ENCODE measurements around the gene ADSS1.
A peak's percentile ranks its signal among the peaks of the same experiment; 100 is the strongest.

ADSS1 gene

DNA sequence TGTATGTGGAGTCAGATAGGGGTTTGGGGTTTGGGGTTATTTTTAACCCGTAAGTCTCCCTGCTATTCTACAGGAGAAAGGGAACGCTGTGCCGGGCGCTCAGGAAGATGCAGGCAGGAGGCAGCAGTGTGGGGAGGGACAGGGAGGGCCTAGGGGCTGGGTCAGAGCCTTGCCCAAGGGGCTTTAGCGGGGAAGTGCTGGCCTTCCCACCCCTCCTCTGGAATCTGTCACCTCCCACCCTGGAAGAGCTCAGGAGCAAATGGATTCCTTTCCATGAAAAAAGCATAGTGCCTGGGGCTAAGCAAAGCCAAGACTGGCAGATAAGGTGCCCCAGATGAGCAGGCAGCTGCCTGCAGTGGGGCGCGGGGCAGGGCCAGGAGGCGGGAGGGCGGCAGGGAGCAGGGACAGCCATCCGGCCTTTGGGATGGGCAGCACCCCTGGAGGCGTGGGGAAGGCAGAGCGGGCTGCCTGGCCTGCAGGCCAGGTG lies 41.9 kb upstream of the ADSS1 start:
- H4K5ac ChIP-seq (ENCODE audit: low read length) = no peak overlapping the region
- peak overlapping the region; percentile 92 for H3K4ac ChIP-seq (ENCODE audit: low read depth, low read length)
- peaks cover 23% of the 10 kb centered on the region for H3K4me1 ChIP-seq (ENCODE audit: control insufficient read depth, low read depth, low read length)
- H3K36me3 ChIP-seq (ENCODE audit: control insufficient read depth, insufficient read depth, low read length) = no peaks in the 10 kb centered on the region
- peak overlapping the region; percentile 64 for H3K4me2 ChIP-seq (ENCODE audit: low read length)
- no peak overlapping the region for H4K8ac ChIP-seq (ENCODE audit: low read depth, low read length)
- H3K9ac ChIP-seq (ENCODE audit: low read length) = peak overlapping the region; percentile 74
- peak; percentile 100 for DNase-seq
- H2BK5ac ChIP-seq (ENCODE audit: low read length) = peak overlapping the region; percentile 96
- peak overlapping the region; percentile 96 for H3K56ac ChIP-seq (ENCODE audit: low read length)
- no peak overlapping the region for H3K4me3 ChIP-seq (ENCODE audit: low read length)
- no peaks in the 10 kb centered on the region for H3K27me3 ChIP-seq (ENCODE audit: insufficient read depth, low read length, poor library complexity)
- no peak overlapping the region for H2AK5ac ChIP-seq (ENCODE audit: low read length)
- no peak overlapping the region for H3K23ac ChIP-seq (ENCODE audit: low read length)
- no CpG with 5 or more reads among the region's 12 CpGs for WGBS (ENCODE audit: extremely low coverage, insufficient coverage, low lambda C conversion rate)
- no peaks in the 10 kb centered on the region for H3K79me2 ChIP-seq (ENCODE audit: control insufficient read depth, insufficient read depth, low read length)
- no peak overlapping the region for H2BK15ac ChIP-seq (replicated peaks; ENCODE audit: low read depth)
- H3K18ac ChIP-seq (ENCODE audit: low read length) = peak overlapping the region; percentile 82
- H3K27ac ChIP-seq (ENCODE audit: low read depth, low read length) = peak overlapping the region; percentile 90
- peak overlapping the region; percentile 65 for H2BK120ac ChIP-seq (ENCODE audit: low read depth, low read length)
- H3K79me1 ChIP-seq (ENCODE audit: low read length) = no peaks in the 10 kb centered on the region

DNA sequence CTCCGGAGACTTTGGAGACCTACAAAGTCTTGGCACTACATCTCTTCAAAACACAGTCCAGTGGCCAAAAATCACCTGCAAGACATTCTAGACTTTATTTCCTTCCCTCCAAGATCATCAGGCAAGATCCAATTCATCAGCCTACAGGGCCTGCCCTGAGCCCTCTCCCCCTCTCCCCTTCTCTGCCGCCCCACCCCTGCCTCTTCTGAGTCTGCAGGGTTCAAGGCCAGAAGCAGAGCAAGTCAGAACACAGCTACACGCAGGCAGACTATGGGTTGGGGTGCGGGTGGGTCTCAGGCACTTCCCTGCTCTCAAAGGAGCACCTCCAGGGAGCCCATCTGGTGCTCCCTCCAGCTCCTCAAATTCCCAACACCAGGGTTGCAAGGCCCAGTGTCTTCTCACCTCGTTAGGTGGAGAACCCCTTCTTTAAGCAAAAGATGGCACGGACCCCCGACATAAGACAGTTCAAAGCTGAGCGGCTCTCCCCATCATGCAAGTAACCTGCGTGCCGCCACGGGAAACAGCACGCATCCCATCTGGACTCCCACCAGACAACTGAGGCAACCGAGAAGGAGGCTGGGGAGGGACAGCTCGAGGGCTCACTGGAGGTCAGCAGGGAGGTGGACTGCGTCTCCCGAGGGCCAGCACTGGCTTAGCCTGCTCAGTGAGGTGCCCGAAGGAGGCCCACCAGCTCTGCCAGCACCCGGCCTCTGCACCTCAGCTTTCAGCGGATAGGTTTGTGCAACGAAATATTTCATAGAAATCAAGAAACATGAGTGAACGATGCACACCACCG lies 40.2 kb upstream of the ADSS1 start:
- Histone ChIP-seq H3K4ac (ENCODE audit: low read depth, low read length) (peak overlapping the region; percentile 84), H3K23ac (ENCODE audit: low read length) (no peak overlapping the region), H3K4me3 (ENCODE audit: low read length) (no peak overlapping the region), H3K4me2 (ENCODE audit: low read length) (no peak overlapping the region), H3K27ac (ENCODE audit: low read depth, low read length) (peak overlapping the region; percentile 6), H3K79me1 (ENCODE audit: low read length) (no peaks in the 10 kb centered on the region), H2AK5ac (ENCODE audit: low read length) (peak overlapping the region; percentile 67), H3K4me1 (ENCODE audit: control insufficient read depth, low read depth, low read length) (peaks cover 23% of the 10 kb centered on the region), H4K8ac (ENCODE audit: low read depth, low read length) (no peak overlapping the region), H4K5ac (ENCODE audit: low read length) (no peak overlapping the region), H3K56ac (ENCODE audit: low read length) (peak overlapping the region; percentile 70), H3K27me3 (ENCODE audit: insufficient read depth, low read length, poor library complexity) (no peaks in the 10 kb centered on the region), H2BK120ac (ENCODE audit: low read depth, low read length) (peak overlapping the region; percentile 49), H3K36me3 (ENCODE audit: control insufficient read depth, insufficient read depth, low read length) (no peaks in the 10 kb centered on the region), H3K9ac (ENCODE audit: low read length) (no peak overlapping the region), H3K79me2 (ENCODE audit: control insufficient read depth, insufficient read depth, low read length) (no peaks in the 10 kb centered on the region), H2BK5ac (ENCODE audit: low read length) (peak overlapping the region; percentile 89), H3K18ac (ENCODE audit: low read length) (peak overlapping the region; percentile 46), H2BK15ac (replicated peaks; ENCODE audit: low read depth) (no peak overlapping the region)
- WGBS (ENCODE audit: extremely low coverage, insufficient coverage, low lambda C conversion rate) = no CpG with 5 or more reads among the region's 22 CpGs
- DNase-seq = no peak

GRCh38 chr14:104684449-104684821 lies 39.6 kb upstream of the ADSS1 start:
- no peak overlapping the region for H4K8ac ChIP-seq (ENCODE audit: low read depth, low read length)
- peak overlapping the region; percentile 67 for H2AK5ac ChIP-seq (ENCODE audit: low read length)
- no peak for DNase-seq
- H4K5ac ChIP-seq (ENCODE audit: low read length) = no peak overlapping the region
- no peak overlapping the region for H3K27ac ChIP-seq (ENCODE audit: low read depth, low read length)
- no peaks in the 10 kb centered on the region for H3K79me2 ChIP-seq (ENCODE audit: control insufficient read depth, insufficient read depth, low read length)
- H3K9ac ChIP-seq (ENCODE audit: low read length) = no peak overlapping the region
- no peak overlapping the region for H2BK5ac ChIP-seq (ENCODE audit: low read length)
- H3K79me1 ChIP-seq (ENCODE audit: low read length) = no peaks in the 10 kb centered on the region
- H3K4ac ChIP-seq (ENCODE audit: low read depth, low read length) = peak overlapping the region; percentile 84
- peaks cover 23% of the 10 kb centered on the region for H3K4me1 ChIP-seq (ENCODE audit: control insufficient read depth, low read depth, low read length)
- peak overlapping the region; percentile 70 for H3K56ac ChIP-seq (ENCODE audit: low read length)
- no peak overlapping the region for H3K23ac ChIP-seq (ENCODE audit: low read length)
- WGBS (ENCODE audit: extremely low coverage, insufficient coverage, low lambda C conversion rate) = no CpG with 5 or more reads among the region's 10 CpGs
- no peak overlapping the region for H3K4me3 ChIP-seq (ENCODE audit: low read length)
- H2BK120ac ChIP-seq (ENCODE audit: low read depth, low read length) = no peak overlapping the region
- H3K27me3 ChIP-seq (ENCODE audit: insufficient read depth, low read length, poor library complexity) = no peaks in the 10 kb centered on the region
- no peaks in the 10 kb centered on the region for H3K36me3 ChIP-seq (ENCODE audit: control insufficient read depth, insufficient read depth, low read length)
- H3K4me2 ChIP-seq (ENCODE audit: low read length) = no peak overlapping the region
- H3K18ac ChIP-seq (ENCODE audit: low read length) = peak overlapping the region; percentile 46
- no peak overlapping the region for H2BK15ac ChIP-seq (replicated peaks; ENCODE audit: low read depth)

DNA sequence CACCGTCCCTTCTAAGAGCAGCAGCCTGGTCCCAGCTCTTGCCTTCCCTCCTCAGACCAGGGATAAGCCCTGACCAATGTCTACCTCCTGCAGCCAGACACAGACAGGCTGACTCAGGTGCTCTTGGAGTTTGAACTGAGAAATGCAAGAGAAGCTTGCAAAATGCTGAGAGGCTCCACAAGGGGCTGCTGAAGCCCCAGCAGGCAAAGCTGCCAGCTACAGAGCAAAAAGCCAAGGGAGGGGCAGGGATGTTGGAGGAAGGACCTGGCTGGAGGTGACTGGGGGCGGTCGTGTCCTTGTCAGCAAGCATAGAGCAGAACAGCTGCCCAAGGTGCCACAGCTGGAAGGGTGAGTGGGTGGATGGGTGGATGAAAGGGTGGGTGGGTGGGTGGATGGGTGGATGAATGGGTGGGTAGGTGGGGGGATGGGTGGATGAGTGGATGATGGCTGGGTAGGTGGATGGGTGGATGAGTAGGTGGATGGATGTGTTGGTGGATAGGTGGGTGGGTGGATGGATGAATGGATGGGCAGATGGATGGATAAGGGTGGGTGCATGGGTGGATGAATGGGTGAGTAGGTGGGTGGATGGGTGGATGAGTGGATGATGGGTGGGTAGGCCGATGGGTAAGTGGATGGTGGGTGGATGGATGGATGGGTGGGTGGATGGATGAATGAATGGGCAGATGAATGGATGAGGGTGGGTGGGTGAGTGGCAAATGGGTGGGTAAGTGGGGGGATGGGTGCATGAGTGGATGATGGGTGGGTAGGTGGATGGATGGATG lies 38.6 kb upstream of the ADSS1 start:
- Histone ChIP-seq H3K4me1 (ENCODE audit: control insufficient read depth, low read depth, low read length) (peaks cover 25% of the 10 kb centered on the region), H3K4me3 (ENCODE audit: low read length) (no peak overlapping the region), H2BK120ac (ENCODE audit: low read depth, low read length) (no peak overlapping the region), H3K4me2 (ENCODE audit: low read length) (no peak overlapping the region), H3K36me3 (ENCODE audit: control insufficient read depth, insufficient read depth, low read length) (no peaks in the 10 kb centered on the region), H3K18ac (ENCODE audit: low read length) (no peak overlapping the region), H3K79me1 (ENCODE audit: low read length) (peaks cover 5% of the 10 kb centered on the region), H3K4ac (ENCODE audit: low read depth, low read length) (no peak overlapping the region), H3K56ac (ENCODE audit: low read length) (no peak overlapping the region), H3K23ac (ENCODE audit: low read length) (no peak overlapping the region), H4K5ac (ENCODE audit: low read length) (no peak overlapping the region), H4K8ac (ENCODE audit: low read depth, low read length) (no peak overlapping the region), H3K27ac (ENCODE audit: low read depth, low read length) (no peak overlapping the region), H3K9ac (ENCODE audit: low read length) (no peak overlapping the region), H2BK15ac (replicated peaks; ENCODE audit: low read depth) (no peak overlapping the region), H3K79me2 (ENCODE audit: control insufficient read depth, insufficient read depth, low read length) (peaks cover 7% of the 10 kb centered on the region), H2AK5ac (ENCODE audit: low read length) (no peak overlapping the region), H3K27me3 (ENCODE audit: insufficient read depth, low read length, poor library complexity) (no peaks in the 10 kb centered on the region), H2BK5ac (ENCODE audit: low read length) (no peak overlapping the region)
- WGBS (ENCODE audit: extremely low coverage, insufficient coverage, low lambda C conversion rate) = no CpG with 5 or more reads among the region's 4 CpGs
- DNase-seq = peak; percentile 77

DNA sequence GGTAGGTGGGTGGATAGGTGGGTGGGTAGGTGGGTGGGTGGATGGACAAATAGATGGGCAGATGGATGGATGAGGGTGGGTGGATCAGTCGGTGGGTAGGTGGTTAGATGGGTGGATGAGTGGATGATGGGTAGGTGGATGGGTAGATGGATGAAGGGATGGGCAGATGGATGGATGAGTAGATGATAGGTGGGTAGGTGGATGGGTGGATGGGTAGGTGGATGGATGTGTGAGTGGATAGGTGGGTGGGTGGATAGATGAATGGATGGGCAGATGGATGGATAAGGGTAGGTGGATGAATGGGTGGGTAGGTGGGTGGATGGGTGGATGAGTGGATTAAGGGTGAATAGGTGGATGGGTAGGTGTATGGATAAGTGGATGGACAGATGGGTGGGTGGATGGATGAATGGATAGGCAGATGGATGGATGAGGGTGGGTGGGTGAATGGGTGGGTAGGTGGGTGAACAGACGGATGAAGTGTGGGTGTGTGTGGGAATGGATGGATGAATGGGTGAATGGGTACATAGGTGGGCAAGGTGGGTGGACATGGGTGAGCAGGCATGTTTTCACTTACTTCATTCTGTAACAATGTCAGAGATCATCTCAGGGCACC lies 37.9 kb upstream of the ADSS1 start:
- Histone ChIP-seq H3K4me3 (ENCODE audit: low read length) (no peak overlapping the region), H3K4me1 (ENCODE audit: control insufficient read depth, low read depth, low read length) (peaks cover 23% of the 10 kb centered on the region), H4K5ac (ENCODE audit: low read length) (no peak overlapping the region), H2BK15ac (replicated peaks; ENCODE audit: low read depth) (no peak overlapping the region), H3K56ac (ENCODE audit: low read length) (no peak overlapping the region), H3K79me1 (ENCODE audit: low read length) (peaks cover 9% of the 10 kb centered on the region), H2BK120ac (ENCODE audit: low read depth, low read length) (no peak overlapping the region), H3K27ac (ENCODE audit: low read depth, low read length) (no peak overlapping the region), H2BK5ac (ENCODE audit: low read length) (no peak overlapping the region), H3K23ac (ENCODE audit: low read length) (no peak overlapping the region), H2AK5ac (ENCODE audit: low read length) (no peak overlapping the region), H3K9ac (ENCODE audit: low read length) (no peak overlapping the region), H3K36me3 (ENCODE audit: control insufficient read depth, insufficient read depth, low read length) (no peaks in the 10 kb centered on the region), H4K8ac (ENCODE audit: low read depth, low read length) (no peak overlapping the region), H3K18ac (ENCODE audit: low read length) (no peak overlapping the region), H3K4me2 (ENCODE audit: low read length) (no peak overlapping the region), H3K79me2 (ENCODE audit: control insufficient read depth, insufficient read depth, low read length) (peaks cover 13% of the 10 kb centered on the region), H3K27me3 (ENCODE audit: insufficient read depth, low read length, poor library complexity) (no peaks in the 10 kb centered on the region), H3K4ac (ENCODE audit: low read depth, low read length) (no peak overlapping the region)
- no CpG with 5 or more reads among the region's 2 CpGs for WGBS (ENCODE audit: extremely low coverage, insufficient coverage, low lambda C conversion rate)
- DNase-seq = no peak
